SK-N-SH treated with all-trans-retinoic acid at 6 μM for 48 hours (cell line): Measurements from ENCODE around the gene DUS2.
"Not testable (repeated sequence)": the region's sequence is repeated elsewhere in the genome, so short reads cannot be mapped to it uniquely, and the experiment has no call there.

Experiments used
- BACH2 ChIP-seq: fragments of 250-450 bp; sonication (Bioruptor Pico); IDR thresholded peaks from 2 replicates; pipeline ENCODE4 v1.9.0; 2021; ENCODE audit warnings: mild to moderate bottlenecking, borderline replicate concordance
- CSRNP3 ChIP-seq: fragments of 250-450 bp; sonication (Bioruptor Pico); IDR thresholded peaks from 2 replicates; pipeline ENCODE4 v1.5.1; 2021; ENCODE audit warnings: mild to moderate bottlenecking, moderate library complexity
- GLIS3 ChIP-seq: fragments of 250-450 bp; sonication (Bioruptor Pico); IDR thresholded peaks from 2 replicates; pipeline ENCODE4 v1.5.0; 2020; ENCODE audit warnings: mild to moderate bottlenecking, moderate library complexity
- OSR1 ChIP-seq: fragments of 250-450 bp; sonication (Bioruptor Pico); IDR thresholded peaks from 2 replicates; pipeline ENCODE4 v1.8.0; 2022; ENCODE audit warnings: moderate library complexity, mild to moderate bottlenecking, inconsistent platforms
- PPARA ChIP-seq: fragments of 250-450 bp; sonication (Bioruptor Pico); IDR thresholded peaks from 2 replicates; pipeline ENCODE4 v1.5.0; 2020; ENCODE audit warnings: mild to moderate bottlenecking, borderline replicate concordance
- SNAI2 ChIP-seq: fragments of 250-450 bp; sonication (Bioruptor Pico); IDR thresholded peaks from 2 replicates; pipeline ENCODE4 v1.5.0; 2020; ENCODE audit warnings: mild to moderate bottlenecking, moderate library complexity
- TOX ChIP-seq: fragments of 250-450 bp; sonication (Bioruptor Pico); IDR thresholded peaks from 2 replicates; pipeline ENCODE4 v1.8.0; 2021; ENCODE audit warnings: mild to moderate bottlenecking, moderate library complexity, borderline replicate concordance
- TSHZ2 ChIP-seq: fragments of 250-450 bp; sonication (Bioruptor Pico); IDR thresholded peaks from 2 replicates; pipeline ENCODE4 v1.5.0; 2020; ENCODE audit warnings: mild to moderate bottlenecking, moderate library complexity
- ZC3H10 ChIP-seq: fragments of 250-450 bp; sonication (Bioruptor Pico); IDR thresholded peaks from 2 replicates; pipeline ENCODE4 v1.5.1; 2021; ENCODE audit warnings: mild to moderate bottlenecking, moderate library complexity
- ZFP3 ChIP-seq: fragments of 250-450 bp; sonication (Bioruptor Pico); IDR thresholded peaks from 2 replicates; pipeline ENCODE4 v1.5.0; 2020; ENCODE audit warnings: mild to moderate bottlenecking, moderate library complexity
- ZFP30 ChIP-seq: fragments of 450-650 bp; formaldehyde crosslinking; IDR thresholded peaks from 2 replicates; pipeline ENCODE4 v1.5.0; 2022; ENCODE audit warnings: mild to moderate bottlenecking, moderate library complexity
- ZNF70 ChIP-seq: fragments of 450-650 bp; formaldehyde crosslinking; IDR thresholded peaks from 2 replicates; pipeline ENCODE4 v1.5.0; 2020; ENCODE audit warnings: mild to moderate bottlenecking, moderate library complexity
- TF ChIP-seq, protein P1 (sequence below): fragments of 250-450 bp; sonication (Bioruptor Pico); IDR thresholded peaks from 2 replicates; pipeline ENCODE4 v1.8.0; 2020; ENCODE audit warnings: mild to moderate bottlenecking, moderate library complexity, borderline replicate concordance

DNA sequence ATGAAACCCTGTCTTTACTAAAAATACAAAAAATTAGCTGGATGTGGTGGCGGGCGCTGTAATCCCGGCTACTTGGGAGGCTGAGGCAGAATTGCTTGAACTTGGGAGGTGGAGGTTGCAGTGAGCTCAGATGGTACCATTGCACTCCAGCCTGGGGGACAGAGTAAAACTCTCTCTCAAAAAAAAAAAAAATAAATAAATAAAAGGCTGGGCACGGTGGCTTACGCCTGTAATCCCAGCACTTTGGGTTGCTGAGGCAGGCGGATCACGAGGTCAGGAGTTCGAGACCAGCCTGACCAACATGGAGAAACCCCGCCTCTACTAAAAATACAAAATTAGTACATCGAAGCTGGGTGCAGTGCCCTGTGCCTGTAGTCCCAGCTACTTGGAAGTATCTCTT is 69.2 kb downstream of the DUS2 start:
- TF ChIP-seq ZC3H10; OSR1 (CRISPR knock-in tag); BACH2 (CRISPR knock-in tag); ZFP3 (CRISPR knock-in tag); PPARA; SNAI2 (CRISPR knock-in tag); ZFP30 (CRISPR knock-in tag); CSRNP3; TSHZ2 (CRISPR knock-in tag); ZNF70; GLIS3 (CRISPR knock-in tag); TOX (CRISPR knock-in tag): not testable (repeated sequence)
- TF ChIP-seq, protein P1, sequence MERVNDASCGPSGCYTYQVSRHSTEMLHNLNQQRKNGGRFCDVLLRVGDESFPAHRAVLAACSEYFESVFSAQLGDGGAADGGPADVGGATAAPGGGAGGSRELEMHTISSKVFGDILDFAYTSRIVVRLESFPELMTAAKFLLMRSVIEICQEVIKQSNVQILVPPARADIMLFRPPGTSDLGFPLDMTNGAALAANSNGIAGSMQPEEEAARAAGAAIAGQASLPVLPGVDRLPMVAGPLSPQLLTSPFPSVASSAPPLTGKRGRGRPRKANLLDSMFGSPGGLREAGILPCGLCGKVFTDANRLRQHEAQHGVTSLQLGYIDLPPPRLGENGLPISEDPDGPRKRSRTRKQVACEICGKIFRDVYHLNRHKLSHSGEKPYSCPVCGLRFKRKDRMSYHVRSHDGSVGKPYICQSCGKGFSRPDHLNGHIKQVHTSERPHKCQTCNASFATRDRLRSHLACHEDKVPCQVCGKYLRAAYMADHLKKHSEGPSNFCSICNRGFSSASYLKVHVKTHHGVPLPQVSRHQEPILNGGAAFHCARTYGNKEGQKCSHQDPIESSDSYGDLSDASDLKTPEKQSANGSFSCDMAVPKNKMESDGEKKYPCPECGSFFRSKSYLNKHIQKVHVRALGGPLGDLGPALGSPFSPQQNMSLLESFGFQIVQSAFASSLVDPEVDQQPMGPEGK, result not testable (repeated sequence)
